ENCODE measurements around the gene ACP4. TPM values are rescaled to one million over a fixed set of nuclear protein-coding genes. Genes with fewer than 3 reads are reported as not detected.

ACP4 gene
- polyA plus RNA-seq, 1 donor (not counting 4 experiments of a cell fraction or from before 2014, with no cell fraction given) = not detected

DNA sequence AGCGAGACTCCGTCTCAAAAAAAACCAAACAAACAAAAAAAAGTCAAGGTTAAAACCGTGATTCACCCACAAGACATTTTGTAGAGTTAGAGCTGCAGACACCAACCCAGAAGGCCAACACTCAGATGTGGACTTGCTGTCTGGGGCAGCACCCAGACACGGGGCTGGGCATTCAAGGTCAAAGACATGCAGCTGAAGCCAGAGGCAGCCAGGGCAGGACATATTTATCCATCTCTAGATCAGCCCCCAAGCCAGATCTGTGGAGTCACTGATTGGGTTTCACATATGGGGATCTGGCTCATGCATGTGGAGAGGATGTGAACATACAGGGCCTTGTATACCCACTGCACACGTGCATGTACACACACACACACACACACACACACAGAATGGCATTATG, 39.6 kb downstream of the ACP4 start:
- no peak overlapping the region for H2AFZ ChIP-seq (ENCODE audit: control insufficient read depth, low read length)
- H3K9ac ChIP-seq (ENCODE audit: control insufficient read depth, extremely low read depth, insufficient read depth, low read length) = no peak overlapping the region
- FAIRE-seq = no peak
- H3K9me3 ChIP-seq (ENCODE audit: control insufficient read depth, low read depth, low read length) = no peaks in the 10 kb centered on the region
- DNase-seq (ENCODE audit: low read depth, low spot score) = no peak
- H3K9me1 ChIP-seq (ENCODE audit: control insufficient read depth, extremely low read depth, insufficient read depth, low read length) = no peaks in the 10 kb centered on the region
- H3K4me1 ChIP-seq (ENCODE audit: control insufficient read depth, extremely low read depth, insufficient read depth, low read length) = no peaks in the 10 kb centered on the region
- no peaks in the 10 kb centered on the region for H4K20me1 ChIP-seq (ENCODE audit: control insufficient read depth, extremely low read depth, insufficient read depth, low read length)
- dilution Hi-C loops (cut with MboI; ENCODE audit: extremely low pct_ligation_motif_present, low sequenced_read_pairs) = no loop called here
- no peak overlapping the region for H3K4me2 ChIP-seq (ENCODE audit: control insufficient read depth, extremely low read depth, insufficient read depth, low read depth, low read length)
- TF ChIP-seq CTCF (optimal IDR thresholded peaks at IDR 0.05 in 1 of 3, IDR thresholded peaks at IDR 0.05 in 1 of 3, conservative IDR thresholded peaks at IDR 0.05 in 1 of 3; ENCODE audit: extremely low read depth in 1 of 3, insufficient read depth in 2 of 3, low read length in 3 of 3) (no peak), EZH2 (IDR thresholded peaks at IDR 0.05; ENCODE audit: low read length) (no peak)
- H3K27me3 ChIP-seq (ENCODE audit: control insufficient read depth, extremely low read depth, insufficient read depth, low read length) = no peaks in the 10 kb centered on the region
- H3K36me3 ChIP-seq (ENCODE audit: control insufficient read depth in 2 of 2, extremely low read depth in 1 of 2, insufficient read depth in 2 of 2, low read length in 2 of 2) = no peaks in the 10 kb centered on the region
- H3K27ac ChIP-seq (ENCODE audit: control insufficient read depth, insufficient read depth, low read length) = no peak overlapping the region
- no peak overlapping the region for H3K4me3 ChIP-seq (ENCODE audit: control insufficient read depth in 2 of 3, extremely low read depth in 1 of 3, insufficient read depth in 2 of 3, low read depth in 1 of 3, low read length in 3 of 3)
- H3K79me2 ChIP-seq (ENCODE audit: control insufficient read depth, insufficient read depth, low read length) = no peaks in the 10 kb centered on the region

DNA sequence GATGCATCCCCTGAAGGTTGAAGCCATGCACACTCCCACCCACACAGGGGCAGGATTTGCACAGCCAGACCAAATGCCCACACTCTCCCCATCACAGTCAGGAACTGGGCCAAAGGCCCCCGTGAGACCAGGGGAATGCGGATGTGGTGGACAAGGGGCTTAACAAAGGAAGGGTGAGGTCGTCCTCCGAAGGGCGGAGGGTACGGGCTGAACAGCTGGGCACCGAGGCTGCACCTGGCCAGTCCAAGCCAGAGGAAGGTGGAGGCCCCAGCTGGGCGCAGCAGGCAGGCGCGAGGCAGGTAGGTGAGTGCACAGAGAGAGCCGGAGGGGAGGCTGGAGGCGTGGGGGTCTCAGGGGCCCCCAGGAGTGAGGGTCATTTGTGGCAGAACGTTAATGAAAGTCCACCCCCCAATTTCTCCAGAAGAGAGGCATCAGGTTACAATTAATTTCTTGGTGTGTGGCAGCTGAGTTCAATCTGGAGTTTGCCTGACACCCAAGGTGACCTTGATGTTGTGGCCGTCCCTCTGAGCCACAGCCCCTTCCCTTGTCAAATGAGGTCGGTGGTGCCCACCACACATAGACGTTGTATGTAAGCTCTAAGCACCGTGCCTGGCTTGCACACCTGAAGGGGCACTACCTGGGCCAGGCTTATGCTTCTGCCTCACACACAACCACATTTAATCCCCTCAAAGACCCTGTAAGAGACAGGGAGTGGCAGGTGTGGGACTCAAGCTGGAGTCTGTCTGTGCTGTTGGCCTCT, 40.2 kb downstream of the ACP4 start:
- Histone ChIP-seq H4K20me1 (ENCODE audit: control insufficient read depth, extremely low read depth, insufficient read depth, low read length) (no peaks in the 10 kb centered on the region), H3K4me2 (ENCODE audit: control insufficient read depth, extremely low read depth, insufficient read depth, low read depth, low read length) (no peak overlapping the region), H3K79me2 (ENCODE audit: control insufficient read depth, insufficient read depth, low read length) (no peaks in the 10 kb centered on the region), H3K36me3 (ENCODE audit: control insufficient read depth in 2 of 2, extremely low read depth in 1 of 2, insufficient read depth in 2 of 2, low read length in 2 of 2) (no peaks in the 10 kb centered on the region), H3K27ac (ENCODE audit: control insufficient read depth, insufficient read depth, low read length) (no peak overlapping the region), H3K9ac (ENCODE audit: control insufficient read depth, extremely low read depth, insufficient read depth, low read length) (no peak overlapping the region), H3K9me3 (ENCODE audit: control insufficient read depth, low read depth, low read length) (no peaks in the 10 kb centered on the region), H3K9me1 (ENCODE audit: control insufficient read depth, extremely low read depth, insufficient read depth, low read length) (no peaks in the 10 kb centered on the region), H3K4me3 (ENCODE audit: control insufficient read depth in 2 of 3, extremely low read depth in 1 of 3, insufficient read depth in 2 of 3, low read depth in 1 of 3, low read length in 3 of 3) (no peak overlapping the region), H3K27me3 (ENCODE audit: control insufficient read depth, extremely low read depth, insufficient read depth, low read length) (no peaks in the 10 kb centered on the region), H3K4me1 (ENCODE audit: control insufficient read depth, extremely low read depth, insufficient read depth, low read length) (peaks cover 6% of the 10 kb centered on the region), H2AFZ (ENCODE audit: control insufficient read depth, low read length) (no peak overlapping the region)
- dilution Hi-C loops (cut with MboI; ENCODE audit: extremely low pct_ligation_motif_present, low sequenced_read_pairs) = no loop called here
- FAIRE-seq (no peak), DNase-seq (ENCODE audit: low read depth, low spot score) (no peak)
- TF ChIP-seq EZH2 (IDR thresholded peaks at IDR 0.05; ENCODE audit: low read length) = no peak
- TF ChIP-seq CTCF (optimal IDR thresholded peaks at IDR 0.05 in 1 of 3, IDR thresholded peaks at IDR 0.05 in 1 of 3, conservative IDR thresholded peaks at IDR 0.05 in 1 of 3; ENCODE audit: extremely low read depth in 1 of 3, insufficient read depth in 2 of 3, low read length in 3 of 3) = no peak

Data from keratinocyte (primary cell).